Activated CD4-positive, alpha-beta T cell treated with anti-CD3 and anti-CD28 coated beads for 4 hours (primary cell): ENCODE results near the gene DYRK1B.
"Not testable (repeated sequence)": the region's sequence is repeated elsewhere in the genome, so short reads cannot be mapped to it uniquely, and the experiment has no call there.

Source experiments
- DNase-seq, 2 donors: peaks; one replicate each; pipeline ENCODE4 v3.0.0-alpha.2; 2020

Gene DYRK1B

GRCh38 chr19:39829702-39830275 lies 4.2 kb downstream of the DYRK1B start:
- DNase-seq: no peak

- DNase-seq: no peak
These were observed 5.3 kb downstream of the DYRK1B start for GRCh38 chr19:39828654-39829032.

GRCh38 chr19:39828015-39828653 lies 5.8 kb downstream of the DYRK1B start:
- no peak for DNase-seq

- no peak for DNase-seq
These were observed 6.7 kb downstream of the DYRK1B start for GRCh38 chr19:39827216-39827615.

GRCh38 chr19:39826311-39826945 lies 7.5 kb downstream of the DYRK1B start:
- no peak for DNase-seq

- no peak for DNase-seq
These were observed 8.4 kb downstream of the DYRK1B start for GRCh38 chr19:39825531-39826076.

GRCh38 chr19:39825093-39825463 lies 8.9 kb downstream of the DYRK1B start:
- DNase-seq: no peak

GRCh38 chr19:39824143-39825092 lies 9.5 kb downstream of the DYRK1B start:
- peak; percentile 86 to 87 for DNase-seq

GRCh38 chr19:39823686-39824085 lies 10.3 kb downstream of the DYRK1B start:
- no peak for DNase-seq

- no peak for DNase-seq
These were observed 13.3 kb downstream of the DYRK1B start for GRCh38 chr19:39820696-39821095.

- no peak for DNase-seq
These were observed 14.2 kb downstream of the DYRK1B start for GRCh38 chr19:39819786-39820185.

GRCh38 chr19:39818626-39819097 lies 15.3 kb downstream of the DYRK1B start:
- no peak for DNase-seq

- no peak for DNase-seq
These were observed 15.9 kb downstream of the DYRK1B start for GRCh38 chr19:39817888-39818561.

GRCh38 chr19:39816287-39817048 lies 17.5 kb downstream of the DYRK1B start:
- no peak for DNase-seq

GRCh38 chr19:39814595-39814994 lies 19.4 kb downstream of the DYRK1B start:
- DNase-seq: no peak

- not testable (repeated sequence) for DNase-seq
These were observed 19.9 kb downstream of the DYRK1B start for GRCh38 chr19:39814111-39814510.

- DNase-seq: no peak
These were observed 20.5 kb downstream of the DYRK1B start for GRCh38 chr19:39813264-39813993.

- no peak for DNase-seq
These were observed 22.9 kb downstream of the DYRK1B start for GRCh38 chr19:39811064-39811463.

- DNase-seq: no peak
These were observed 23.5 kb downstream of the DYRK1B start for GRCh38 chr19:39810424-39810823.

- no peak for DNase-seq
These were observed 24.6 kb downstream of the DYRK1B start for GRCh38 chr19:39809368-39809767.

- DNase-seq: not testable (repeated sequence)
These were observed 25.3 kb downstream of the DYRK1B start for GRCh38 chr19:39808688-39809087.
